HG03097 (cell line): Measurements from ENCODE around the gene BRD7.

ENCODE experiments used
- ATAC-seq: cut with Tn5 transposase; IDR thresholded peaks from one replicate; pipeline ENCODE4 v1.9.1; 2021; ENCODE audit not compliant: unreplicated experiment, low FRiP score

BRD7 gene

GRCh38 chr16:50305441-50306061 is 63.2 kb downstream of the BRD7 start:
- ATAC-seq: no peak

DNA sequence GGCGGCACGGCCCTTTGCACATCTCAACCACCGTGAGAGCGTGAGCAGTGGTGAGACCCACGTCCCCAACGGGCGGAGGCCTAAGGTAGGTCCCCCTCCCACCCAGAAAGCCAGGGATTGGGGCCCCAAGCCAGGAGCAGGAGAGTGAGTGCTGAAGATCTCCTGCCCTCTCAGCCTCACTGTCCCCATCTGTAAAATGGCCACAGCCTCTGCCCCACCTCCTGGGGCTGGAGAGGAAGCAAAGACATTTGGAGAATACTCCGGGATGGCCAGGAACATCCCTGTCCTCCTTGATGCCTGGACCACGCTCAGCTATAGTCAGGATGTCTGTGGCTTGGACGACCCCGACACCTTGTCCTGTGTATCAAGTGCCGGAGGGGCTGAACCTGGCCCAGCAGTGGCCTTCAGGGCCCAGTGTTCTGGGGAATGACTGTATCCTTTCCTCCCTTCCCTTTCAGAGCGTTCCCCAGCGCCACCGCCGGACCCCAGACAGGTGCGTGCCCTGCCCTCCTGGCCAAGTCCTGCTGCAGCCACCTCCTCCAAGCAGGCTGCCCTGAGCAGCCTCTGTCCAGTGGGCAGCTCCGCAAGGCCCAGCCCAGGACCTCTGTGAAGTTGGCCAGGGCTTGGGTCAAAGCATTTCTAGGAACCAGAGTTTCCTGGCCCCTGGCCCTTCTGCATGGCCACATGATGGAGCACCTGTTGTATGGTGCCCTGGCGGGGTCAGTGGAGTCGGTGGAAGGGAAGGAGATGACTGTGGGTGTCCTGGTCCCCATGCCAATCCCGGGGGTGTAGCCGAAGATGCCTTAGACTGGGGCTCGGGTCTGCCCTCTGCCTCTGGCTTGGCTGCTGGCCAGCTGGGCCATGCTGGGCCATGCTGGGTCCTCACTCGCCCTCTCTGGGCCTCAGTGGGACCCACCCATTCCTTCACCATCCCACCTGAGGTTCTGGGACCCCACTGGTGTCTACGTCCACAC is 64.0 kb downstream of the BRD7 start:
- ATAC-seq: no peak

GRCh38 chr16:50303605-50304466 is 65.0 kb downstream of the BRD7 start:
- no peak for ATAC-seq

DNA sequence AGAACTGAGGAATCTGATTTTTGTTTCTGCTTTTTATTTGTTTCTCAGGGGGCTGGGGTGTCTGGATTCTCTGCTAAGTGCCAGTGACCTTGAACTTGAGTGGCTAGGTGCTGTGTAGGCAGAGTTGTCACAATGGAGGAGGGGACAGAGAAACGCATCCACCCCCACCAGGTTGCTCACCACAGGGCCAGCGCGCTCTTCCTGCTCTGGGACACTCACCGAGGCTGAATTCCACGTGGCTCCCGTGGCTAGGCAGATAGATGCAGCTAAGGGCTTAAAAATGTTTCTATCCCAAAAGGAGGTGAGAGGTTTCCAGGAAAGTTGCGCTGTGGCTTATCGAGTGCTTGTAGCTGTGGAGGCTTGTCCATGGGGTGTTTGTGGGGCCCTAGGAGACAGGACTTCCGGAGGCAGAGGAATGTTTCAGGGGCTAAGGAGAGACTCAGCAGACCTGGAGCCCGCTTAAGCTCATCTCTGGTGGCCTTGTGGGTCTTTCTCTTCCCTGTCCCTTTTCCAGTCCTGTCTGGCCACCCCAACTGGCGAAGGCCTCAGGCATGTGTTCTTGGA is 65.7 kb downstream of the BRD7 start:
- ATAC-seq: no peak

DNA sequence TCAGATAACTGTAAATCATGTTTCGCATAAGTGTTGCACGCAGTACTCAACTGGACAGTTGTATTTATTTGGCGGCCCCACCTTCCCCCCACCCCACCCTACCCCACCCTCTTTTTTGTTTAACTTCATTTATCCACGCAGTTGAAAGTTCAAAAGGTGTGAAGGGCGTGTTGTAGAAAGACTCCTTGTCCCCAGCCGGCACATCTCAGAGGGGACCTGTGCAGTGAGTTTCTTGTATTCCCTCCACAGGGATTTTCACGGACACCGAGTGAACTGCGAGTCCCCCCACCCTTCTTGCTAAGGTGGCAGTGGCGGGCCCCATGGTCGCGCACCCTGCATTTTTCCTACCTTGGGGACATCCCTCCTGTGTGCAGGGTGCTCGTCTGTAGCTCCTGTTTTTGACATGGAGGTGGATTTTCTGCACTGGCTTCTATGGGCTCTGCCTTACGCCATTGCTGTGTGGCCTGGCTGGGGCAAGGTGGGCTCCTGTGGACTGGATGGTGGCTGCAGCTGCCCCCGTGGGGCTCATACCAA is 66.2 kb downstream of the BRD7 start:
- ATAC-seq: no peak

GRCh38 chr16:50301626-50302471 is 66.9 kb downstream of the BRD7 start:
- no peak for ATAC-seq

DNA sequence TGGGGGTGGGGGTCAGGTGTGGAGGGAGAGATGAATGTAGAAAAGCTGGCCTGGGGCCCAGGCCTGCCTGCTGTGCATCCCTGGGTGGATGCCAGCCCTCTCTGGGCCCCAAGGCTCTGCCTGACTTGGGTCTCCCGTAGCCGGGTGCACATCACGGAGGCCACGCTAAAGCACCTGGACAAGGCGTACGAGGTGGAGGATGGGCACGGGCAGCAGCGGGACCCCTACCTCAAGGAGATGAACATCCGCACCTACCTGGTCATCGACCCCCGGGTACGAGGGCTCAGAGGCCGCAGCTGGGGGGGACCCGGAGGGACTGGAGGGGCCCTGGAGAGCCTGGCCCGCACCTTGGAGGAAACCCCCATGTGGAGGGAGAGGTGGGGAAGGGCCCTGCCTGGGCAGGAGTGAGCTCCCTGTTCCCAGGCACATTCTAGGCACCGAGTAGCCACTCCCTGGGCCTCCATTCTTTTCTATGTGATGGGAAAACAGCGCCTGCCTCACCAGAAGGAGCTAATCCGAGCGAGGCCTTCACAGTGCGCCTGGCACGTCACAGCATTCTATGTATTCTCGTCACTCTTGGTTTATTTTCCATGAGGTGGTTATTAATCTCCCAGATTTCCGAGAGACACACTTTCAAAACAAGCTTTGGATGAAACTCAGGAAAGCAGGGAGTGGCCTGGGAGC is 67.7 kb downstream of the BRD7 start:
- no peak for ATAC-seq

- no peak for ATAC-seq
Measured at GRCh38 chr16:50299508-50300105, 69.2 kb downstream of the BRD7 start.

DNA sequence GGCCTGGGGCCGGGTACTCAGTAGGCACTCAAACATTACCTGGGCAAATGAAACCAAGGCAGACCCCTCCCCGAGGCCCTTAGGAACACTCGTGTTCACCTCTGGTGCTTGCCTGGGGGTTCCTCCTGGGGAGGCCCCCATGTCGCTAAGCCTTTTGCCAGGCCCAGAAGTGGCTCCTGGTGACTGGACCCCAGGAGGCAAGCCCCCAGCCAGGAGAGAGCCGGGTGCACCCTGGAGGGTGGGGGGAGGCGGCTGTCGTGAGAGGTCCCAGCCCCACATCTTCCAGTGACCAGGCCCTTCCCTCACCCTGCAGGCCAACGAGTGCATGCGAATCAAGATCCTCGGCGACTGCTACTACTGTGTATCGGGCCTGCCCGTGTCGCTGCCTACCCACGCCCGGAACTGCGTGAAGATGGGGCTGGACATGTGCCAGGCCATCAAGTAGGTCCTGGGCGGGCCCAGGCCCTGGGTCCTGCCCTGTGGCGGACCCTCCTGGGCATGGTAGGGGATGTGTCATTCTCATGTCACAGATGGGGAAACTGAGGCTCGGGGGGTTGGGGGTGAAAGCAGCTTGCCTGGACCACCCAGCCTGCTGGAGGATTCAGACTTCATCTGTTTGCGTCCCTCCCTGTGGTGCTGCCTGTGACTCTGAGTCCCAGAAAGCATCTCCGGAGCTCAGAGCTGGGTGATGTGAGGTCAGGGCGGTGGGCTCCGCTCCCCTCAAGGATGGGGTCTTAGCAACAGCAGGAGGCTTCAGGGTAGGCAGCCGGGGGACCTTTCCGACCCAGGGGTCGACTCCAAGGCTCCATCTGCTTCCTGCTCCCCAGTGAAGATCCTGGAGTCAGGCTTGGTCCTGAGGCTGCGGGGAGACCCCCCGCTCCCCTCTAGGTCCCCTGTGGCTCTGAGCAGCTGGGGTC is 69.9 kb downstream of the BRD7 start:
- no peak for ATAC-seq

DNA sequence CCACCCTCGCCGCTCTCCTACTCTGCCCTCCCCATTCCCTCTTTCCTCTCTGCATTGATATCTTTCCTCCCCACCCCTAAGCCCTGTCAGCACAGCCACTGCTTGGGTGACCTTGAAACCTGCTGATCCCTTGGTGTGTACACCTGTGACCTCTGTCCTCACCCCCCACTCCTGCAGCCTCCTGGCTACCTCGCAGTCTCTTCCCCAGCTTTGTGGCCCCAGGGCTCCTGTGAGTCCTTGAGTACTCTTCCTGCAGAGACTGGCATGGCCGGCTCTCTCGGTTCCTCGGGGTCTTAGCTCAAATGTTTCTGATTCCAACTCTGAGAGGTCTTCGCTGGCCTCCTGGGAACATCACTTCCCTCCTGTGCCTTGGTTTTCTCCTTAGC is 70.7 kb downstream of the BRD7 start:
- ATAC-seq: no peak

DNA sequence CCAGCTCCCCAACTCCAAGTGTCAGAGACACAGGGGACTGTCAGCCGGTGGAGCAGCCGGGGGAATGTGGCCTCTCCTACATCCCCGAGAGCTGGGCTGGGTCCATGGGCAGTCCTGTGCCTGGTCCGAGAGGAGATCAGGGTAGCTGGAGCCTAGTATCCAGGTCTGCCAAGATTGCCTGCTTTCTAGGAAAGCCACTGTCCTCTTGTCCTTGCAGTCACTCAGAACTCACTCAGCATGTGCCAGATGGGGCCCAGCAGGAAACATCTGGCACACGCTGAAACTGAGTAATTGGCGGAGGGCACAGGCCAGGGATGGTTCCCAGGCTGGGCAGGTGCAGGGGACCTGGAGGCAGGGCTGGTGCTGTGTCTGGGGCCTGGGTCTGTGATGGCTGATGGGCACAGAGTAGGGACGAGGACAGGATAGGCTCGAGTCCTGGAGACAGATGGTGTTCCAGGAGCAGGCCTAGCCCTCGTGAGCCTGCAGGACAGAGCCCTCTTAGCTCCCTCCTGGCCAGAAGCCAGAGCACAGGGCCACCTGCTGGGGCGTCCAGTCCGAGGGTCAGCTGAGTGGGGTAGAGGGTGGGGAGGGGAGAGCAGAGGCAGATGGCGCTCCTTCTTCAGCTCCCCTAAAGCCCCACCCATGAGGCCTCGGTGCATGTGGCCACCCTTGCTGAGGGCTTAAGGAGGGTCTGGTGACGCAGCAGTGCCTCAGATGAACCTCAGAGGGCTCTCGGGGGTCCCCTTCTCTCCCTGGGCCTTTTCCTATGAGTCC is 71.3 kb downstream of the BRD7 start:
- ATAC-seq: no peak

DNA sequence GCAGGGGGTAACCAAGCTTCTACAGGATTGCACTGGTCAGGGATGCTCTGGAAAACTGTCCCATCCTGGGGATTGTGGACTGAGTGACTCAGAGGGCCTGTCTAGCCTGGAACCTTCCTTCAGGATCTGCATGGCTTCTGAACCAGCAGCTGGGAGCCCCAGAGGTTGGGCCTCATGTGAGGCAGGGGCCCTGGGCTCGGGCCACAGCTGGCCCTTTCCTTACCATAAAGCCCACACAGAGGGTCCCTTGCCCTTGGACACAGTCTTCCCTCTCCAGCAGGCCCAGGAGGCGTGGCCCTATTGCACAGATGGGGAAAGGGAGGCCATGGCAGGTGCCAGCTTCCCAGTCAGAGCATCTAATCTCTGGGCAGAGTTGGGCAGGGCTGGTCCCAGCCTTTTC is 72.0 kb downstream of the BRD7 start:
- ATAC-seq: no peak

DNA sequence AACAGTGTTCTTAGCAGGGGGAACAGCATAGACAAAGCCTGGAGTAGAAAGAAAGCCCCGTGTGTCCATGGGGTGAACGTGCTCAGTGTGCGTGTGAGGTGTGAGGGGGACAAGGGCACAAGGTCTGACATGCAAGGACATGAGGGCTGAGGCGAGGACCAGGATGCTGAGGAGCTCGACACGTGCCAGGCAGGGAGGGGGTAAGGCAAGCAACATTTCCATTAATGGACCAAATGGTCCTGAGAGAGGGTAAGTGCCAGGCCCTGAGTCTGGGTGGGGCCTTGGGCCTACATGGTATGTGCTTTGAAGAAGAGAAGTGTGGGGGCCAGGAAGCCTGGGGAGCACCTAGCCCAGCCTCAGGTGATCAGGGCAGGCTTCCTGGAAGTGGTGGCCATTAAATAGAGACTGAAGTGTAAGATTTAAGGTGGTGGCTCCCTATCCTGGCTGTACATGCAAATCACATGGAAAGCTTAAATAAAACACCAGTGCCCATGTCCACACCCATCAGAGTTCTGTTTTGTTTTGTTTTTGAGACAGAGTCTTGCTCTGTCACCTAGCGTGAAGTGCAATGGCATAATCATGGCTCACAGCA is 73.2 kb downstream of the BRD7 start:
- ATAC-seq: no peak

DNA sequence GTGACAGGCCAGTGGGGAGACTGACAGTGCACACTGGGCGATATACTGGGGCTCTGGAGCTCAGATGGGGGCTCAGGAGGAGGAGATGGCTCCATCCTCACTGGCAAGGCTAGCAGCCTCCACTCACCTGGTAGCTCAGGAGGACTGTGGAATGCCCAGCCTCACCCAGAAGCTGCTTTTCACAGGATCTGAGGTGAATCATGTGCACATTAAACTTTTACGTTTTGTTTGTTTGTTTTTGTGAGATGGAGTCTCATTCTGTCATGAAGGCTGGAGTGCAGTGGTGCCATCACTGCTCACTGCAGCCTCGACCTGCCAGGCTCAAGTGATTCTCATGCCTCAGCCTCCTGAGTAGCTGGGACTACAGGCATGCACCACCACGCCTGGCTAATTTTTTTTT is 73.8 kb downstream of the BRD7 start:
- ATAC-seq: no peak

GRCh38 chr16:50293994-50294855 is 74.6 kb downstream of the BRD7 start:
- no peak for ATAC-seq
